A673 (cell line): ENCODE measurements around the gene WNT6.

Source experiments
- CTCF ChIP-seq: fragments of 300-800, 200-600 bp; sonication (generic); conservative IDR thresholded peaks from 2 replicates; pipeline ENCODE4 v1.5.1; 2017; ENCODE audit warnings: low read depth, mild to moderate bottlenecking, antibody characterized with exemption, low read length, moderate library complexity, mixed read lengths
- EZH2 ChIP-seq: fragments of 200-600 bp; sonication (generic); IDR thresholded peaks from 2 replicates; pipeline ENCODE4 v1.6.1; 2017; ENCODE audit warnings: borderline replicate concordance, low read depth, mild to moderate bottlenecking, mixed read lengths, antibody characterized with exemption, low read length; ENCODE audit not compliant: poor library complexity, severe bottlenecking

- TF ChIP-seq CTCF, result no peak
- no peak for TF ChIP-seq EZH2
Measured at GRCh38 chr2:218827701-218828476, 31.7 kb upstream of the WNT6 start.
